IPS-15b (cell line): ENCODE measurements around the gene NRXN3.

Source experiments
- H3K27me3 ChIP-seq: one replicate; pipeline ENCODE4 v1.6.1; 2013; ENCODE audit warnings: low read length; ENCODE audit not compliant: control insufficient read depth, insufficient read depth
- H3K36me3 ChIP-seq: one replicate; pipeline ENCODE4 v1.6.1; 2013; ENCODE audit warnings: low read length; ENCODE audit not compliant: control insufficient read depth, insufficient read depth
- H3K4me1 ChIP-seq: one replicate; pipeline ENCODE4 v1.6.1; 2013; ENCODE audit warnings: mild to moderate bottlenecking, low read length; ENCODE audit not compliant: control insufficient read depth, insufficient read depth
- H3K4me3 ChIP-seq: one replicate; pipeline ENCODE4 v1.5.1; 2013; ENCODE audit warnings: low read depth, low read length
- H3K9ac ChIP-seq: one replicate; pipeline ENCODE4 v1.6.1; 2013; ENCODE audit warnings: low read depth, mild to moderate bottlenecking, low read length
- H3K9me3 ChIP-seq: one replicate; pipeline ENCODE4 v1.6.1; 2013; ENCODE audit warnings: mild to moderate bottlenecking, low read length; ENCODE audit not compliant: control insufficient read depth, insufficient read depth

The NRXN3 gene

GRCh38 chr14:79841433-79841832 is 1671.3 kb downstream of the NRXN3 start:
- Histone ChIP-seq H3K9ac (no peak overlapping the region), H3K9me3 (no peaks in the 10 kb centered on the region), H3K4me1 (no peaks in the 10 kb centered on the region), H3K27me3 (no peaks in the 10 kb centered on the region), H3K4me3 (no peak overlapping the region), H3K36me3 (no peaks in the 10 kb centered on the region)

DNA sequence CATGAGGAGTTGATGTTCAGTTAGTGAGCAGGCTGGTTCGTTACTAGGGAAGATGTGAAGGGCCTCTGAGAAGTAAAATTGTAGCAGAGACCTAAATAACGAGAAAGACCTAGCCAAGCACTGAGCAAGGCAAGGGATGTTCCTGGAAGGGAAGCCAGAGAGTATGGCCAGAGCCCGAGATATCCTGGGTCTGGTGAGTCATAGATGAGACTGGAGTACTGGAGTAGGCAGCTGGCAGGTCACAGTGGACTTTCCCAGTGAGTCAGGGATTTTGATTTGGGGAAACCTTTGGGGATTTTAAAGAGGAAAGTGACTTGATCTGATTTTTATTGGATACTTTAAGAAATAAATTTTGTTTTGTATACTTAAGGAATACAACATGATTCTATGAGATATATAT is 1672.1 kb downstream of the NRXN3 start:
- H3K27me3 ChIP-seq: no peaks in the 10 kb centered on the region
- H3K4me3 ChIP-seq: no peak overlapping the region
- no peaks in the 10 kb centered on the region for H3K4me1 ChIP-seq
- H3K9me3 ChIP-seq: no peaks in the 10 kb centered on the region
- no peaks in the 10 kb centered on the region for H3K36me3 ChIP-seq
- no peak overlapping the region for H3K9ac ChIP-seq

DNA sequence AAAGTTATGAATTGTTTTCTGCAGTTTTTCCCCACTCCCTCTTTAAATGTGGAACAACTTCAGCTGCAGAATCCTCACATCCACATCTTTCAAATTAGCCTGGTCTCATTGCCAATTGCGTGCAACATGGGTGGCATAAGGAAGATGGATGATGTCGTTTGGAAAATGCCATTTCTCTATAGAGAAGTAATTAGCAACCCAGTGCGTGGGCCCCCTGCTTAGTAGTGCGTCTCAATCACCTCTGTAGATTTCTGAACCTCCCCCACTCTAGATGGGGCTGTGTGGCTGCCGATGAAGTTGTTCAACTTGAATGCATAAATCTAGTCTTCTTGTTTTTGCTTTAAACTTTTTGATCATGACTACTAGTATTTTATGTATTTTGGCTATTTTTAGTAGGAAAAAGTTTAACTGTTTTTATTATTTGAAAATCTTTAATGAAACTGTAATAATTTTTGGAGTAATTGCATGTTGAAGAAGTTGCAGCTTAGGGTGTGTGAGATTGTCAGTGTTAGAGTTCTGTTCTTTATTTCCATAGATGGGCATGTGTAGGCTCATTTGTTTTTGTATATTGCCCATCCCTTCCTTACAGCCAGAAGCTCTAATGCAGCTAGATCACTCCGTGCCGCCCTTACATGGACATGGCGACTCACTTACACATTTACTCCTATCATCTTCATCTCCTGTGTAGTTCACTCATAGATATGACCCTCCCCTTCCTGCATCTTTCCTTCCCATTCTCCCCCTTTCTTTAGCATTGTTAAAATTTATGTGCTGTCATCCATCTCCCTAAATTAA is 1683.0 kb downstream of the NRXN3 start:
- no peak overlapping the region for H3K4me3 ChIP-seq
- H3K9me3 ChIP-seq: no peaks in the 10 kb centered on the region
- H3K9ac ChIP-seq: no peak overlapping the region
- no peaks in the 10 kb centered on the region for H3K36me3 ChIP-seq
- H3K4me1 ChIP-seq: peaks cover 7% of the 10 kb centered on the region
- no peaks in the 10 kb centered on the region for H3K27me3 ChIP-seq

DNA sequence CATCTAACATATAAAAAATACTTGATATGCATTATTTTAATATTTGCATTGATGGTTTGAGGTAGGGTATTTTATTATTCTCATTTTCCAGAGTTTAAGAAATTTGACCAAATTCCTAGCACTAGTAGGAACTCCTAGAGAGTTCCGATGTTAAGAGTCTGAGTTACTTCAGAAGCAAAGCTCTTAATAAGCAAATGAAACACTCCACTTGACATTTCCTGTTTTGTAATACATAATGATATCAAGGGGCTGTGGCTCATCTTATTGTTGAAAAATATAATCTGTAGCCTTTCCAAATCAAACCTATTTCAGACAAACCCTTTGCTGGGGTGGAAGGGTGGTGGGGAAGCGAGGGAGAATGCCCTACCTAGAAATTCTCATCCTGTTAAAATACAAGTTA is 1685.6 kb downstream of the NRXN3 start:
- no peaks in the 10 kb centered on the region for H3K36me3 ChIP-seq

GRCh38 chr14:79856381-79856780 is 1686.2 kb downstream of the NRXN3 start:
- H3K36me3 ChIP-seq: no peaks in the 10 kb centered on the region
- no peaks in the 10 kb centered on the region for H3K9me3 ChIP-seq
- H3K27me3 ChIP-seq: no peaks in the 10 kb centered on the region
- no peak overlapping the region for H3K9ac ChIP-seq
- peaks cover 7% of the 10 kb centered on the region for H3K4me1 ChIP-seq
- no peak overlapping the region for H3K4me3 ChIP-seq

More for the DNA sequence above, 1685.6 kb downstream of the NRXN3 start:
- Histone ChIP-seq H3K9ac (no peak overlapping the region), H3K9me3 (no peaks in the 10 kb centered on the region), H3K27me3 (no peaks in the 10 kb centered on the region), H3K4me1 (peaks cover 7% of the 10 kb centered on the region), H3K4me3 (no peak overlapping the region)

DNA sequence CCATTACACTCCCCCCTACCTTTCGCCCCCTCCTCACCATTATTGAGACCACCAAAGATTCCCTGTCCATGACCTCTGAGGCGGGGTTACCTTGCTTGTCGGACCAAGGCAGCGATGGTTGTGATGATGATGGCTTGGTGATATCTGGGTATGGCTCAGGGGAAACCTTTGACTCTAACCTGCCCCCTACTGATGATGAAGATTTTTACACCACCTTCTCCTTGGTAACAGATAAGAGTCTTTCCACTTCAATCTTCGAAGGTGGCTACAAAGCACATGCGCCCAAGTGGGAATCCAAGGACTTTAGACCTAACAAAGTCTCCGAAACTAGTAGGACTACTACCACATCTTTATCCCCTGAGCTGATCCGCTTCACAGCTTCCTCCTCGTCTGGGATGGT is 1690.9 kb downstream of the NRXN3 start:
- Histone ChIP-seq H3K36me3 (no peaks in the 10 kb centered on the region), H3K4me3 (no peak overlapping the region), H3K9me3 (no peaks in the 10 kb centered on the region), H3K27me3 (no peaks in the 10 kb centered on the region), H3K4me1 (no peaks in the 10 kb centered on the region), H3K9ac (no peak overlapping the region)

- no peaks in the 10 kb centered on the region for H3K36me3 ChIP-seq
- H3K4me1 ChIP-seq: no peaks in the 10 kb centered on the region
Measured at GRCh38 chr14:79862045-79862444, 1691.9 kb downstream of the NRXN3 start.

DNA sequence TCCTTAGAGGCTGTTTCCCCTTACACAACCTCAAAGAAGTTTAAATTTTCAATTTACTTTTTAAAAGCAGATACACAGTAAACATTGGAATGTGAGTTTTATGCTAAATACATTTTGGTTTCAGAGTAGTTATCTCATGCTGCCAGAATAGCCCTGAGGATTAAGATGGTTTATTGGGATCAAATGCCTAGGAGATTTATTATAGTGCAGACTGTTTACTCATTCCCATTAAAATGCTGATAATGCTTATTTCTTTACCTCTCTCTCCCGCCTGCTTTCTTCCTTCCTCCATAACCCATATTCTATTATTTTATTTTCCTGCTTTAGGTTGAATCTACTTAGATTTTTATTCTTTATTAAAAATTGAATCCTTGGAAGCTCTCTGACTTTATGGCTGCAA is 1701.0 kb downstream of the NRXN3 start:
- Histone ChIP-seq H3K9ac (no peak overlapping the region), H3K36me3 (no peaks in the 10 kb centered on the region), H3K27me3 (no peaks in the 10 kb centered on the region), H3K4me3 (no peak overlapping the region), H3K4me1 (no peaks in the 10 kb centered on the region), H3K9me3 (no peaks in the 10 kb centered on the region)

More at GRCh38 chr14:79862045-79862444, 1691.9 kb downstream of the NRXN3 start:
- no peaks in the 10 kb centered on the region for H3K9me3 ChIP-seq
- H3K4me3 ChIP-seq: no peak overlapping the region
- H3K9ac ChIP-seq: no peak overlapping the region
- H3K27me3 ChIP-seq: no peaks in the 10 kb centered on the region

- H3K9me3 ChIP-seq: no peaks in the 10 kb centered on the region
- H3K4me3 ChIP-seq: no peak overlapping the region
- no peaks in the 10 kb centered on the region for H3K36me3 ChIP-seq
- H3K4me1 ChIP-seq: no peaks in the 10 kb centered on the region
- no peaks in the 10 kb centered on the region for H3K27me3 ChIP-seq
- no peak overlapping the region for H3K9ac ChIP-seq
Measured at GRCh38 chr14:79878229-79878628, 1708.1 kb downstream of the NRXN3 start.

DNA sequence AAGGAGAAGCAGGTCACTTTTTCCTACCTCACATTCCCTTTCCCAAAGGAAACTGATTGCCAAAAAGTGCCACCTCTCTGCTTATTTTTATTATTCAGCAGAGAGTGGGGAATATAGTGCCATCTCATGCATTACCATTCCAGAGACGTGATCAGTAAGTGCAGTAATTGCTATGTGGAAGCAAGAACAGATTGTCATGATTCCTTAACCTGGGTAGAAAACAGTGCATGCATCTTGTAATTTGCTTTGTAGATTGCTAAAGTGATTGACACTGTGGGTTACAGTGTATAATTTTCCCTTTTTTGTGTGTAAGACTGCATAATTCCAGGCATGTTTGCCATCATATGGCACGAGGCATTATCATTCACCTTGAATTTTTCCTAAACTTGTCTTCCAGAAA is 1708.6 kb downstream of the NRXN3 start:
- Histone ChIP-seq H3K9me3 (no peaks in the 10 kb centered on the region), H3K4me3 (no peak overlapping the region), H3K36me3 (no peaks in the 10 kb centered on the region), H3K9ac (no peak overlapping the region), H3K27me3 (no peaks in the 10 kb centered on the region), H3K4me1 (no peaks in the 10 kb centered on the region)

- Histone ChIP-seq H3K4me3 (no peak overlapping the region), H3K27me3 (no peaks in the 10 kb centered on the region), H3K9ac (no peak overlapping the region), H3K9me3 (no peaks in the 10 kb centered on the region), H3K36me3 (no peaks in the 10 kb centered on the region), H3K4me1 (no peaks in the 10 kb centered on the region)
Measured at GRCh38 chr14:79881299-79881698, 1711.1 kb downstream of the NRXN3 start.

- Histone ChIP-seq H3K9ac (no peak overlapping the region), H3K4me1 (no peaks in the 10 kb centered on the region), H3K4me3 (no peak overlapping the region), H3K27me3 (no peaks in the 10 kb centered on the region), H3K36me3 (no peaks in the 10 kb centered on the region), H3K9me3 (no peaks in the 10 kb centered on the region)
Measured at GRCh38 chr14:79890527-79890926, 1720.4 kb downstream of the NRXN3 start.
